GM12878 (cell line): Measurements from ENCODE around the gene NTSR1. TPM values are rescaled to one million over a fixed set of nuclear protein-coding genes. Genes with fewer than 3 reads are reported as not detected.

Experiments
- ATAC-seq: fragments of 200-7000 bp; cut with Tn5 transposase; 3 replicates; pipeline ENCODE4 v1.9.1; 2020; ENCODE audit warnings: mild to moderate bottlenecking, moderate library complexity
- BruUV-seq: library from RNA; stranded (reverse); fragments of 400-500 nt; replicated peaks from 2 replicates; lab custom pipeline; 2021; lab: Mats Ljungman, UMichigan
- CTCF ChIA-PET: fragments of 300-600 bp; sonication (Branson Sonifier 250); formaldehyde crosslinking; extraction: SDS; loops from one replicate; lab custom pipeline; 2021; ENCODE audit warnings: inconsistent platforms; lab: Yijun Ruan, JAX
- POLR2A ChIA-PET: fragments of 350-600 bp; formaldehyde crosslinking; extraction: SDS; loops from one replicate; lab custom pipeline; 2021; ENCODE audit warnings: inconsistent platforms; lab: Charles Lee
- RAD21 ChIA-PET: fragments of 300-600 bp; sonication (Branson Sonifier 250); formaldehyde crosslinking; loops from one replicate; lab custom pipeline; 2023; ENCODE audit warnings: antibody characterized with exemption; ENCODE audit not compliant: unreplicated experiment; lab: Charles Lee
- SMC1A ChIA-PET: fragments of 300-600 bp; sonication (Branson Sonifier 250); formaldehyde crosslinking; loops from one replicate; lab custom pipeline; 2023; ENCODE audit not compliant: unreplicated experiment, uncharacterized antibody; lab: Charles Lee
- DNase-seq: peaks from one replicate; pipeline ENCODE4 v3.0.0-alpha.2; 2011; ENCODE audit warnings: low read depth, low spot score
- FAIRE-seq: peaks from 3 replicates; lab custom pipeline; 2011; peaks lifted over from hg19 to GRCh38; lab: Jason Lieb, UNC
- H2AFZ ChIP-seq: 2 replicates; pipeline ENCODE4 v1.6.0; 2011; ENCODE audit warnings: low read depth, low read length, control low read depth; ENCODE audit not compliant: control insufficient read depth
- H3K27ac ChIP-seq: 2 replicates; pipeline ENCODE4 v1.5.1; 2011; ENCODE audit warnings: control low read depth; ENCODE audit not compliant: control insufficient read depth, insufficient read depth
- H3K27me3 ChIP-seq, 2 experiments: replicated peaks in 1 of 2; 2 replicates each; pipeline versions ENCODE4 v1.6.0 to v1.6.1; 2011; ENCODE audit warnings: low read length in 1 of 2; ENCODE audit not compliant: control insufficient read depth in 2 of 2, insufficient read depth in 2 of 2
- H3K36me3 ChIP-seq, 2 experiments: 2 replicates each; pipeline ENCODE4 v1.5.1; 2011; ENCODE audit warnings: low read length in 1 of 2; ENCODE audit not compliant: control insufficient read depth in 2 of 2, insufficient read depth in 2 of 2
- H3K4me1 ChIP-seq: 2 replicates; pipeline ENCODE4 v1.6.1; 2011; ENCODE audit warnings: mild to moderate bottlenecking, low read length, moderate library complexity, mixed read lengths; ENCODE audit not compliant: control insufficient read depth, insufficient read depth
- H3K4me2 ChIP-seq: 2 replicates; pipeline ENCODE4 v1.6.0; 2011; ENCODE audit warnings: control low read depth; ENCODE audit not compliant: control insufficient read depth, insufficient read depth
- H3K4me3 ChIP-seq: fragments of 200-600 bp; sonication (generic); 2 replicates; pipeline ENCODE4 v1.5.1; 2016
- H3K79me2 ChIP-seq: 2 replicates; pipeline ENCODE4 v1.6.0; 2011; ENCODE audit warnings: low read length; ENCODE audit not compliant: control insufficient read depth, insufficient read depth
- H3K9ac ChIP-seq: 2 replicates; pipeline ENCODE4 v1.8.0; 2011; ENCODE audit warnings: low read length, control low read depth, mixed read lengths; ENCODE audit not compliant: control insufficient read depth, insufficient read depth
- H3K9me3 ChIP-seq: replicated peaks from 3 replicates; pipeline ENCODE4 v1.5.1; 2011; ENCODE audit warnings: mild to moderate bottlenecking, low read length; ENCODE audit not compliant: control insufficient read depth, insufficient read depth
- H4K20me1 ChIP-seq: 2 replicates; pipeline ENCODE4 v1.6.0; 2011; ENCODE audit not compliant: control insufficient read depth, insufficient read depth
- ATF7 ChIP-seq: fragments of 450-650 bp; IDR thresholded peaks from 2 replicates; pipeline ENCODE4 v1.6.1; 2016; ENCODE audit warnings: low read depth, mild to moderate bottlenecking
- CBX3 ChIP-seq: fragments of 200-600 bp; sonication (generic); IDR thresholded peaks from 2 replicates; pipeline ENCODE4 v1.6.1; 2016; ENCODE audit warnings: low read depth, borderline replicate concordance
- GABPA ChIP-seq: IDR thresholded peaks from 2 replicates; pipeline ENCODE4 v1.6.1; 2014; ENCODE audit warnings: antibody characterized with exemption, low read depth, mild to moderate bottlenecking, inconsistent platforms
- HCFC1 ChIP-seq: fragments of 150-350 bp; IDR thresholded peaks from 2 replicates; pipeline ENCODE4 v1.6.1; 2014; ENCODE audit warnings: low read length
- IKZF2 ChIP-seq, 2 experiments: fragments of 450-650 bp; IDR thresholded peaks; 2 replicates each; pipeline ENCODE4 v1.6.1; 2017; ENCODE audit warnings: mild to moderate bottlenecking in 2 of 2, moderate library complexity in 2 of 2
- MEF2B ChIP-seq: fragments of 450-650 bp; IDR thresholded peaks from 2 replicates; pipeline ENCODE4 v1.6.1; 2018; ENCODE audit warnings: mild to moderate bottlenecking, moderate library complexity; ENCODE audit not compliant: partially characterized antibody, poor library complexity, severe bottlenecking
- MTA2 ChIP-seq: fragments of 450-650 bp; IDR thresholded peaks from 2 replicates; pipeline ENCODE4 v1.6.1; 2016; ENCODE audit warnings: low read depth, mild to moderate bottlenecking, moderate library complexity
- MXI1 ChIP-seq: fragments of 150-350 bp; IDR thresholded peaks from 2 replicates; pipeline ENCODE4 v1.6.1; 2011; ENCODE audit warnings: low read depth, mild to moderate bottlenecking, inconsistent platforms, low read length, improper control_type of control experiment
- MYC ChIP-seq: IDR thresholded peaks from 2 replicates; pipeline ENCODE4 v1.6.1; 2011; ENCODE audit warnings: mild to moderate bottlenecking, low read length, moderate library complexity, inconsistent platforms; ENCODE audit not compliant: insufficient read depth, insufficient replicate concordance, insufficient read length, severe bottlenecking
- POLR2AphosphoS2 ChIP-seq: IDR thresholded peaks from 2 replicates; pipeline ENCODE4 v1.6.1; 2011; ENCODE audit warnings: low read depth, mild to moderate bottlenecking, low read length, improper control_type of control experiment, moderate library complexity
- RELA ChIP-seq: fragments of 450-650 bp; IDR thresholded peaks from 2 replicates; pipeline ENCODE4 v1.8.0; 2014; ENCODE audit warnings: borderline replicate concordance; ENCODE audit not compliant: partially characterized antibody
- SIX5 ChIP-seq: IDR thresholded peaks from 2 replicates; pipeline ENCODE4 v1.6.1; 2011; ENCODE audit warnings: mild to moderate bottlenecking, low read depth, low read length, moderate library complexity; ENCODE audit not compliant: severe bottlenecking
- SP1 ChIP-seq: IDR thresholded peaks from one replicate; pipeline ENCODE4 v1.6.1; 2011; ENCODE audit warnings: low read depth, low read length
- SRF ChIP-seq, 2 experiments: IDR thresholded peaks; 2 replicates each; pipeline ENCODE4 v1.6.1; 2011; ENCODE audit warnings: low read depth in 2 of 2, low read length in 2 of 2, mild to moderate bottlenecking in 1 of 2, moderate library complexity in 1 of 2
- ZBED1 ChIP-seq: IDR thresholded peaks from 2 replicates; pipeline ENCODE4 v1.6.1; 2016; ENCODE audit warnings: borderline replicate concordance
- ZNF217 ChIP-seq: fragments of 450-650 bp; IDR thresholded peaks from 2 replicates; pipeline ENCODE4 v1.6.1; 2017; ENCODE audit warnings: antibody characterized with exemption, mild to moderate bottlenecking
- WGBS: methylation state at CpG from one replicate; pipeline ENCODE4 v1.1.6; 2016; ENCODE audit warnings: low lambda C conversion rate; ENCODE audit not compliant: insufficient replicate concordance, insufficient coverage; ENCODE audit errors: missing lambda C conversion rate; 5-methylcytosine and 5-hydroxymethylcytosine counted together
- in situ Hi-C: fragments of 300-500 bp; cut with MboI; formaldehyde crosslinking; loops from 9 replicates; pipeline ENCODE4 v1.14.3; 2018; ENCODE audit warnings: mixed read lengths
- intact Hi-C: fragments of 100-400 bp; cut with micrococcal nuclease; formaldehyde crosslinking; loops from one replicate; pipeline ENCODE4 v1.14.2; 2022; ENCODE audit not compliant: unreplicated experiment
- polyA plus RNA-seq, 11 experiments: library from polyadenylated mRNA; depleted of rRNA in 4 of 11; unstranded in 6 of 11; stranded (reverse) in 5 of 11; fragments of >200 nt; fragmentation: Nextera tagmentation in 4 of 11; fragmentation: Illumina TruSeq in 1 of 11; extraction: Ambion mirVana in 4 of 11; extraction: Trizol in 1 of 11; gene quantifications; 1 replicate in 1 of 11; 2 replicates in 10 of 11; pipeline versions ENCODE4 v1.2.1 to v1.2.3, GENCODE V29; 2011 to 2016; ENCODE audit warnings: inconsistent platforms in 2 of 11, missing spikeins in 2 of 11, low read depth in 1 of 11
- total RNA-seq, 4 experiments: library from RNA; depleted of rRNA in 3 of 4; stranded (reverse); fragments of >200 nt in 3 of 4; fragmentation: Illumina TruSeq in 1 of 4; extraction: Trizol in 1 of 4; gene quantifications; 2 replicates each; pipeline versions ENCODE4 v1.2.1 to v1.2.3, GENCODE V29; 2013 to 2021
- TF ChIP-seq, protein P1 (sequence below): fragments of 450-650 bp; IDR thresholded peaks from 2 replicates; pipeline ENCODE4 v1.6.1; 2017; ENCODE audit warnings: low read depth, mild to moderate bottlenecking, moderate library complexity
- TF ChIP-seq, protein P2 (sequence below): fragments of 450-650 bp; IDR thresholded peaks from 2 replicates; pipeline ENCODE4 v1.6.1; 2014; ENCODE audit warnings: mild to moderate bottlenecking
- TF ChIP-seq, protein P3 (sequence below): fragments of 150-350 bp; IDR thresholded peaks from 2 replicates; pipeline ENCODE4 v1.6.1; 2014; ENCODE audit warnings: mild to moderate bottlenecking, low read depth, low read length
- TF ChIP-seq, protein P4 (sequence below): IDR thresholded peaks from 2 replicates; pipeline ENCODE4 v1.6.1; 2011; ENCODE audit warnings: low read depth, mild to moderate bottlenecking, low read length, moderate library complexity, borderline replicate concordance; ENCODE audit errors: extremely low read depth

The NTSR1 gene
- total and polyA plus RNA-seq, 10 of the 15 experiments (the other 5 are each of a cell fraction or from before 2014, with no cell fraction given) = not detected

DNA sequence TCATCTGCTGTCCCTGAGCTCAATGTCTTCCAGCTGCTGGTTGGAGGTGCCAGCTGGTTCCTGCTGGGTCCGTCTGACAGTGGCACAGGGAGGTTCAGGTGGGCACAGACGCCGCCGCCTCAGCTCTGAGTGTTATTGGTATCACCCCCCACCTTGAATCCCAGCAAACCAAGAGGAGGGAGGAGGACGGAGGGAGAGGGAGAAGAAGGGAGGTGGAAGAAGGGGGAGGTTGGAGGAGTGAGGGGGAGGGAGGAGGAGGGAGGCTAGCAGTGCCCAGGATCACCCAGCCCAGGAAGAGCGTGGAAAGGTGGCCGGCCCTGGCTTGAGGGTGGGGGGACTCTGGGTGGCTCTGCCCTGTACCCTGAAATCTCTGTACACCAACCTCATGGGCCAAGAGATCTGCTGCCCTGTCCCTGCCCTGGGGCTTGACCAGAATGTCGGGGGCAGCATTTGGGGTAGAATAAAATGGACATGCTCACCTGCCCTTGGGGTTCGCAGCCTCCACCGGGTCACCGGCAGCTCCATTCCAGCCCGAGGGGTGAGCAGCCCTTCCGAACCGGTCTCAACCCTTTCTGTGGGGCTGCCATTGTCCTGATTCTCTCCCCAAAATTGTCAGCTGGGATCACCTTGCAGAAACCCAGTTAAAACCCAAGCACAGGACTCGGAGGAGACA, 17.1 kb downstream of the NTSR1 start (continued):
- no peak for TF ChIP-seq MXI1
- no peak for TF ChIP-seq IKZF2 (IDR thresholded peaks at IDR 0.05)
- TF ChIP-seq, all 136 proteins: peak for 0

- RAD21 ChIA-PET = no interaction called here
- POLR2A ChIA-PET = no interaction called here
- ATAC-seq = no peak
- CTCF ChIA-PET = no interaction called here
- Histone ChIP-seq H4K20me1 (no peaks in the 10 kb centered on the region), H3K4me2 (no peak overlapping the region), H3K27ac (no peak overlapping the region), H3K9me3 (peaks cover 3% of the 10 kb centered on the region; the same call in 1 of the 3 replicates), H2AFZ (no peak overlapping the region), H3K4me1 (no peaks in the 10 kb centered on the region), H3K9ac (no peak overlapping the region), H3K79me2 (no peaks in the 10 kb centered on the region), H3K36me3 (no peaks in the 10 kb centered on the region), H3K4me3 (no peak overlapping the region), H3K27me3 (peaks cover 2 to 11% of the 10 kb centered on the region in 2 experiments; a peak in 3 of 4 replicates)
- 54% methylated on average over 11 of the region's 12 CpGs for WGBS
- in situ Hi-C loops = no loop called here
- FAIRE-seq = no peak
- SMC1A ChIA-PET = no interaction called here
- intact Hi-C loops = no loop called here
- no peak for DNase-seq
- no TSS peak for BruUV-seq
- TF ChIP-seq, protein P1, sequence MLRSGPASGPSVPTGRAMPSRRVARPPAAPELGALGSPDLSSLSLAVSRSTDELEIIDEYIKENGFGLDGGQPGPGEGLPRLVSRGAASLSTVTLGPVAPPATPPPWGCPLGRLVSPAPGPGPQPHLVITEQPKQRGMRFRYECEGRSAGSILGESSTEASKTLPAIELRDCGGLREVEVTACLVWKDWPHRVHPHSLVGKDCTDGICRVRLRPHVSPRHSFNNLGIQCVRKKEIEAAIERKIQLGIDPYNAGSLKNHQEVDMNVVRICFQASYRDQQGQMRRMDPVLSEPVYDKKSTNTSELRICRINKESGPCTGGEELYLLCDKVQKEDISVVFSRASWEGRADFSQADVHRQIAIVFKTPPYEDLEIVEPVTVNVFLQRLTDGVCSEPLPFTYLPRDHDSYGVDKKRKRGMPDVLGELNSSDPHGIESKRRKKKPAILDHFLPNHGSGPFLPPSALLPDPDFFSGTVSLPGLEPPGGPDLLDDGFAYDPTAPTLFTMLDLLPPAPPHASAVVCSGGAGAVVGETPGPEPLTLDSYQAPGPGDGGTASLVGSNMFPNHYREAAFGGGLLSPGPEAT = no peak
- no peak for TF ChIP-seq SRF (IDR thresholded peaks at IDR 0.05; ENCODE audit: low read depth in 2 of 2, low read length in 2 of 2)
- TF ChIP-seq SP1 = no peak
- no peak for TF ChIP-seq ZNF217
- TF ChIP-seq HCFC1 = no peak
- TF ChIP-seq, protein P2, sequence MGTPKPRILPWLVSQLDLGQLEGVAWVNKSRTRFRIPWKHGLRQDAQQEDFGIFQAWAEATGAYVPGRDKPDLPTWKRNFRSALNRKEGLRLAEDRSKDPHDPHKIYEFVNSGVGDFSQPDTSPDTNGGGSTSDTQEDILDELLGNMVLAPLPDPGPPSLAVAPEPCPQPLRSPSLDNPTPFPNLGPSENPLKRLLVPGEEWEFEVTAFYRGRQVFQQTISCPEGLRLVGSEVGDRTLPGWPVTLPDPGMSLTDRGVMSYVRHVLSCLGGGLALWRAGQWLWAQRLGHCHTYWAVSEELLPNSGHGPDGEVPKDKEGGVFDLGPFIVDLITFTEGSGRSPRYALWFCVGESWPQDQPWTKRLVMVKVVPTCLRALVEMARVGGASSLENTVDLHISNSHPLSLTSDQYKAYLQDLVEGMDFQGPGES = no peak
- TF ChIP-seq, protein P3, sequence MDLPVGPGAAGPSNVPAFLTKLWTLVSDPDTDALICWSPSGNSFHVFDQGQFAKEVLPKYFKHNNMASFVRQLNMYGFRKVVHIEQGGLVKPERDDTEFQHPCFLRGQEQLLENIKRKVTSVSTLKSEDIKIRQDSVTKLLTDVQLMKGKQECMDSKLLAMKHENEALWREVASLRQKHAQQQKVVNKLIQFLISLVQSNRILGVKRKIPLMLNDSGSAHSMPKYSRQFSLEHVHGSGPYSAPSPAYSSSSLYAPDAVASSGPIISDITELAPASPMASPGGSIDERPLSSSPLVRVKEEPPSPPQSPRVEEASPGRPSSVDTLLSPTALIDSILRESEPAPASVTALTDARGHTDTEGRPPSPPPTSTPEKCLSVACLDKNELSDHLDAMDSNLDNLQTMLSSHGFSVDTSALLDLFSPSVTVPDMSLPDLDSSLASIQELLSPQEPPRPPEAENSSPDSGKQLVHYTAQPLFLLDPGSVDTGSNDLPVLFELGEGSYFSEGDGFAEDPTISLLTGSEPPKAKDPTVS = no peak
- TF ChIP-seq RELA = no peak
- TF ChIP-seq MEF2B = no peak
- TF ChIP-seq SIX5 = no peak
- TF ChIP-seq, protein P4, sequence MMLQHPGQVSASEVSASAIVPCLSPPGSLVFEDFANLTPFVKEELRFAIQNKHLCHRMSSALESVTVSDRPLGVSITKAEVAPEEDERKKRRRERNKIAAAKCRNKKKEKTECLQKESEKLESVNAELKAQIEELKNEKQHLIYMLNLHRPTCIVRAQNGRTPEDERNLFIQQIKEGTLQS = no peak
- no peak for TF ChIP-seq MYC
- no peak for TF ChIP-seq ATF7
- no peak for TF ChIP-seq GABPA
- TF ChIP-seq CBX3 = no peak
- no peak for TF ChIP-seq MTA2
- TF ChIP-seq POLR2AphosphoS2 = no peak
- no peak for TF ChIP-seq ZBED1
These were observed 17.6 kb downstream of the NTSR1 start for GRCh38 chr20:62726276-62726675.
